SK-MEL-5 (cell line): ENCODE data around the gene KANSL1L. TPM values are rescaled to one million over a fixed set of nuclear protein-coding genes. Genes with fewer than 3 reads are reported as not detected.
"Not testable (repeated sequence)": the region's sequence is repeated elsewhere in the genome, so short reads cannot be mapped to it uniquely, and the experiment has no call there.

Experiments used
- DNase-seq: peaks from one replicate; pipeline ENCODE4 v3.0.0-alpha.2; 2016; ENCODE audit warnings: low read depth, low spot score
- in situ Hi-C: cut with HindIII; loops from 2 replicates; pipeline ENCODE4 v1.10.0; 2016; ENCODE audit warnings: low sequenced_read_pairs, high pct_unique_total_duplicates, low pct_unique_long_range_greater_than_20kb
- total RNA-seq: library from RNA; depleted of rRNA; stranded (reverse); fragments of >200 nt; shearing (Covaris generic); gene quantifications from 2 replicates; pipeline ENCODE4 v1.2.3, GENCODE V29; 2014

Gene KANSL1L
- total RNA-seq, 1 experiment from 2014 or later = 22.8 TPM

DNA sequence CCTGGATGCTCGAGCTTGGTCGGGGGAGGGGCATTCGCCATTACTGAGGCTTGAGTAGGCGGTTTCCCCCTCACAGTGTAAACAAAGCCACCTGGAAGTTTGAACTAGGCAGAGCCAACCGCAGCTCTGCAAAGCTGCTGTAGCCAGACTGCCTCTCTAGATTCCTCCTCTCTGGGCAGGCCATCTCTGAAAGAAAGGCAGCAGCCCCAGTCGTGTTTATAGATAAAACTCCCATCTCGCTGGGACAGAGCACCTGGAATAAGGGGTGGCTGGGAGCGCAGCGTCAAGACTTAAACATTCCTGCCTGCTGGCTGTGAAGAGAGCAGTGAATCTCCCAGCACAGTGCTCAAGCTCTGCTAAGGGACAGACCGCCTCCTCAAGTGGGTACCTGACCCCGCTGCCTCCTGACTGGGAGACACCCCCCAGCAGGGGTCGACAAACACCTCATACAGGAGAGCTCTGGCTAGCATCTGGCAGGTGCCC lies 10.4 kb upstream of the KANSL1L start:
- in situ Hi-C loops, DNase-seq: not testable (repeated sequence)

DNA sequence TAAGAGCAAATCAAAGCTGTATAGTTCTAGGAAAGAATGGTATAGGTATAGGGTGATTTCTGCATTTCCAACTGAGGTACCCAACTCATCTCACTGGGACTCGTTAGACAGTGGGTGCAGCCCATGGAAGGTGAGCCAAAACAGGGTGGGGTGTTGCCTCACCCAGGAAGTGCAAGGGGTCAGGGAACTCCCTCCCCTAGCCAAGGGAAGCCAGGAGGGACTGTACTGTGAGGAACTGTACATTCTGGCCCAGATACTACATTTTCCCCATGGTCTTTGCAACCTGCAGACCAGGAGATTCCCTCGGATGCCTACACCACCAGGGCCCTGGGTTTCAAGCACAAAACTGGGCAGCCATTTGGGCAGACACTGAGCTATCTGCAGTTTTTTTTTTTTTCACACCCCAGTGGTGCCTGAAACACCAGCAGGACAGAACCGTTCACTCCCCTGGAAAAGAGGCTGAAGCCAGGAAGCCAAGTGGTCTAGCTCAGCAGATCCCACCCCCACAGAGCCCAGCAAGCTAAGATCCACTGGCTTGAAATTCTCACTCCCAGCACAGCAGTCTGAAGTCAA lies 9.9 kb upstream of the KANSL1L start:
- in situ Hi-C loops, DNase-seq: not testable (repeated sequence)

DNA sequence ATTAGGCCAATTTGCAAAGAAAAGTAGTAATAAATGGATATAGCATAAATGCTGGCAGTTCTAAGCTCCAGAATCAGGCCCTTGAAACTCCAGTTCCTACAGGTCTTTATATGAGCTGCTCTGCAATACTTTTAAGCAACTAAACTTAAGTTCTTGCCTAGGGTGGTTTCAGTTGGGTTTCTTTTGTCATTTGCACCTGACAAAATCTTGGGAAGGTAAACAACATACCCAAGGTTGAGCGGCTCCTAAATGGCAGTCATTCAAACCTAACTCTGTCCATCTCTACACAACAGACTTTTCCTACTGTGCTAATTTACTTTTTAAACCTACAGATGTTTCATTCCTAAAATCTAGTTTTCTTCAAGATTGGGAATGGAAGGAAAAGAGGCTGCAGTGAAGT lies 9.3 kb upstream of the KANSL1L start:
- in situ Hi-C loops = no loop called here
- no peak for DNase-seq

DNA sequence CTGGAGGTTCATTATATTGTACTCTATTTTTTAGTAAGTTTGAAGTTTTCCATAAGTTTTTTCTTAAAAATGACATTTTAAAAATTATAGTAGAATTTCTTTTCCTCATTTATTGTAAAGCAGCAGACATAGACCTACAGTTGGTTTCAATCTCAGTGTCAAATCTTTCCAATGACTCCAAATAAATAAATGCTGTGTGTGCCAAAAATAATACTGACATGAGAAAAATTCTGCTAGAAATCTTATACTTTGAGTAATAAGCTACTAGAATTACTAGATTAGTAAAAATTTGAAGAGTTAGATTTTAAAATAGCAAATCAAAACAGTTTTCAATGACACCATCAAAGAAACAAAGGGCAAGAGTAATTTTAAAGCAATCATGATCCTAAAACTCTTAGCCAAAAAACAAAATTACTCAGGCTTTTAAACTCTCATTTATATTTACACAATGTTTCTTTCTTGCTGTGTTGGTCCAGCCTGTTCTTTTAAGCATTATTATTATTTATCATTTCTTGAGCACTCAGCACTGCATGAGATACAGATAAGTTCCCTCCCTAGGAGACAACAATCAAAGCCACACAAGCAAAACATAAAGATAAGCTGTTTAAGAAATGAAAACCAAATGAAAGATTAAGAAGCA lies 8.3 kb upstream of the KANSL1L start:
- no peak for DNase-seq
- in situ Hi-C loops = no loop called here

DNA sequence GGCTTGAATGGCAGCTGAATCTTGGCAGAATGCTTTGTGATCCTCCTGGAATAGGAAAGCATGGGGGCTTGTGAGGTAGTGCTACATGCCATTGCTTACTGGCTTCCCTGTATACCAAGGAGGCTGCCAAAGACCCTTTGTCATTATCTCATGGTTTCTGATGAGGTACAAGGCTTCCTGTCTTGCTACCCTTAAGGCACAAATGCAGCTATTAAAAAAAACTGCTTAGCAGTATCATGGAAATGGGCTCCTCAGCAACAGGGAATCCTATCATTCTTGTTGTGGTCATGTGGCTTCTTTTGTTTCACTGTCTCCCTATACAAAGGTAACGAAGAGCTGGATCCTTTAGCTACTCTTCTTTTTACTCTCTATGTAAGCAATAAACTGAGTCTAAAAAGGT lies 6.6 kb upstream of the KANSL1L start:
- in situ Hi-C loops = no loop called here
- DNase-seq = no peak

DNA sequence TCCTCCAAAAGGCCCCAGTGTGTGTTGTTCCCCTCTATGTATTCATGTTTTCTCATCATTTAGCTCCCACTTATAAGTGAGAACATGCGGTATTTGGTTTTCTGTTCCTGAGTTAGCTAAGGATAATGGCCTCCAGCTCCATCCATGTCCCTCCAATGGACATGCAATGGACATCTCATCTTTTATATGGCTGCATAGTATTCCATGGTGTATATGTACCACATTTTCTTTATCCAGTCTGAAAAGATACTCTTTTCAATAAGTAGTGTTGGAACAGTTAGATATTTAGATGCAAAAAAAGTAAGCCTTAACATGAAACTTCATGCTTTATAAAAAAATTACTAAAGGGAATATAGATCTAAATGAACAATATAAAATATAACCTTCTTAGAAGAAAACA lies 5.9 kb upstream of the KANSL1L start:
- in situ Hi-C loops, DNase-seq: not testable (repeated sequence)

DNA sequence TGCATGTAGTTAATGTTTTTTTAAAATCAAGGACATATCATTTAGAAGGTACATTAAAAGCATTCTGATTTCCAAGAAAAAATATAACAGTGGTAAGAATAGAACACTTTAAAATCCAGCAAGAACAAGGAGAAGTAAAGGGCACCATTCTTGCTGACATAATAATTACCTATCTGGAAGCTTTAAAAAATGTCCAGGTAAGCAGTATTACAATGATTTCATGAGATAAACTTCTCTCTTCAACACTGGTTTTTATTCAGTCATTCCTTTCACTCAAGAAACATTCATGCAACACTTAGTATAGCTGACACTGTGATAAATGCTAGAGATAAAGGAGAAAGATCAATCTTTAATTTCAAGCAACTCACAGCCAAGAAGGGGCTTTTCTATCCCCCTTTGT lies 2.9 kb upstream of the KANSL1L start:
- no peak for DNase-seq
- in situ Hi-C loops = no loop called here

DNA sequence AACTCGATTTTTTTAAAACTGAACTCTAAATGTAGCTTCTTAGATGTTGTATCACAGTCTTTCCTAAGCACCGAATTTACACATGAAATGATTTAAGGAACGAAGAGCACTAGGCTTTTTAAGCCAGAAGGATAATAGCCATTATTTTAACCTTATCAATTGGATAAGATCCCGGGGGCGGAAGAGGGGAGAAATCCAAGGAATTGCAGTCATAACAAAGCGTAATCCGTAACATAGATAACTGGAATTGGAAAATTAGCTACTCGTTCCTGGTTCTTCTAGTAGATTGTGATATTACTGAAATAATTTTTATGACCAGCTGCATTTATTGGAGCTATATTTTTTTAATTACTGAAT lies 988 bp upstream of the KANSL1L start:
- no peak for DNase-seq
- in situ Hi-C loops = no loop called here

DNA sequence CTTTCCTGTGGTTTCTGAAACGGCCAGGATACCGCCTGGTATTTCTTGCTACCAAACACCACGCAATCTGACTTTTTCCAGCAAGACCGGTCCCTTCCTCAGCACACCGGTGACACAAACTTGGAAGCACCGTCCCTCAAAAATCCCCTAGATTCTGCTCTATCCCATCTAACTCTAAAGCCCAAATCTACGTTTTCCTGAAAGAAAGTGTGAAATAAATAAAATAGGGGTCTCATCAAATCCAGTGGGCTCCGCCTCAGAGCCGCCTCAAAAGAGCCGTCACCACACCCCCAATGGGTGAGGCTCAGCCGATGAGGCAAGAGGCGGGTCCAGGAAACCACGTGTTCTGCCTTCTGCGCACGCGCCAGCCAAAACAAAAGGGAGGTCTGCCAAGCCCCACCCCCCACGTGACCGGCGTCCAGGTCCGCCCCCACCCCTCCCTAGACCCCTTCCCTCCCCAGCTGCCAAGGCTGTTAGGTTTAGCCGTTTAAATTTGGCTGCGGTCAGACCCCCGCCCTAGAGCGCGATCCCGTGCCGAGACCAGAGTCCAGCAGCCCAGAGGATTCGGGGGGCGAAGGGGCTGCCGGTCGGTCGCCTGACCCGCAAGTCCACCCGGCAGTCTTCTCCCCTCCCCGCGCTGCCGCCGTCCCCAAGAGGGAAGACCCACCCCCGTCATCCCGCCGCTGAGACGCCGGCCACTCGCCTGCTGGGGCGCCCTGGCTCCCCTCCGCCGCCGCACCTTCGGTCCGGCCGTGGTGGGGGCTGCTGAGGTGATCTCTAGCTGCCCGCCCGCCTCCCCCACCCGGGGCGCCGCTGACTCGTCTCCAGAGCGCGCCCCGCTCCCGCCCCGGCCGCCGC lies 534 bp downstream of the KANSL1L start:
- in situ Hi-C loops = no loop called here
- DNase-seq = peak; percentile 94

DNA sequence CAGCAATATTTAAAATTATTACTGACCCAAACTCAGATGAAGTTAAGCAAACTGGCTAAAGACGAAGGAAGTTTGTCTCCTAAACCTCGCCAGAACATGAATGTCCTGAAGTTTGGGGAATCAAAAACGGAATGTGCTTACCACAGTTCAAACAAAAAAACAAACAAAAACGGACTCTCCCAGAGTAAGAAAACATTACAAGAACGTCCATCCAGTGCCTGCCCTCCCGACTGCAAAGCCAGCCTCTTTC lies 1.1 kb downstream of the KANSL1L start:
- in situ Hi-C loops = no loop called here
- DNase-seq = no peak

DNA sequence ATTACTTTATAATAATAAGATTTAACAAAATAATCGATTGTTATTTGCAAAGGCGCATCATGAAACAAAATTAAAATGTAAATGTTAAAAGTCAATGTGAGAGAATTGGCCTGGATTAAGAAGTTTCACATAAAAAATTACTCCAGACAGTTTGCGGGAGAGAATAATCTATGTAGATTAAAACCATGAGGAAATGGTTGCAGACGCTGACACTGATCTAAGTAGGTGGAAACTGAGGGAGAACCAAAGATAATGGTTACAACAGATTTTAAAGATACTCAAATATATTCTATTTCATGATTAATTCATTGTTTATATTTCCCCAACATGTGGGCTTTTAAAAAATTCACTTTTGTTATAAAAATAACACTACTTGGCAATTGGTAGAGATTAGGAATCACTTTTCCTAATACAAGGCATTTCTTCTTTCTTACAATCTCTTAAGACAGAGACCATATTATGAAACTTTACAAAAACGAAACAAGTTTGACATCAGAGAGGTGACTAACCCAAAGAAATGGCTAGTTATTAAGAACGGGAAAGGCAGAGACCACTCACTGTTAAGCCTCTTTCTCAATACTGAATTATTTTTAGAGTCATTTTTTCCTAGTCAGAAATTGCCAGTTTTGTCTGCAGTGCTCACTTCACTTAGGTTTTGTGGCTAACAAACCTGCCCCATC lies 1.6 kb downstream of the KANSL1L start:
- DNase-seq = peak; percentile 70
- in situ Hi-C loops = no loop called here

DNA sequence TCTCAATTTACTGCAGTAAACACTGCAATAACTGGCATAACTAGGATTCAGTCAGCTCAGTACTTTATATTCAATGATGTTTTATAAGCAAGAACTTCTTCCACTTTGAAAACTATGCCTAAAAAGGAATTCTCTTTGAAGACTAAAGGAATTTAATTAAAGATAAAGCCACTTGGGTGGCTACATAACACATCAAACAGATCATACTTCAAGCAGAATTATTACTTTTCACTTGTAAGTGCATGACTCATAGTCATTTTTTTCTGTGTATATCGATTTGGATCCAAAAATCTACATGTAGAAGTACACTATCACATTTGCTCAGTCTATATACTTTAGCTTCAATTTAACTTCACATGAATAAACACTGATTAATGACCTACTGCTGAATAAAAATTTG lies 4.0 kb downstream of the KANSL1L start:
- no peak for DNase-seq
- in situ Hi-C loops = no loop called here

DNA sequence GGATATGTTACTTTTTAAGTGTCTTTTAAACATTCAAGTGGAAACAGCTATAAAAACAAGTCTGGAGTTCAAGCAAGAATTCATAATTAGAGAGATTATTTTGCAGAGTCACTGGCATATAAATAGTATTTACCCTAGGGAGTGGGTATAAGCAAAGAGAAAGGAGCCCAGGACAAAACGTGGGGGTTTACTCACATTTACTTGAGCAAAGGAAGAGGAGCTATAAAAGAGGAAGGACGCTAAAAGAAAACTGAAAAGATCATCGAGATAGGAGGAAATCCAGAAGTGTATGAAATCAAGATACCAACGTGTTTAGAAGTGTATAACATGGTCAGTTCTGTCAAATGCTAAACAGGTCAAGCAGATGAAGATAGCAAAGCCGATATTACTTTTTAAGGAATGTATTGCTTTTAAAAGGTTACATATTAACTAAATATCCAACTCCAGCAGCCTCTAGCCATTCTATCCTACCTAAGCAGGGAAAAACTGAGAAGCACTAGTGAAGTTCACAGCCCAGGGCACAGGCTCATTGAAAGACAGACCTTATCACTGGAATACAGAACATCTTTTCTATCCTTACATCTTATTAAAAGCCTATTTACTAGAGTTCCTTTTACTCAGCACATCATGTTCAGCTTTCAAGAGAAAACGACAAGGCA lies 8.6 kb downstream of the KANSL1L start:
- in situ Hi-C loops = no loop called here
- DNase-seq = no peak

DNA sequence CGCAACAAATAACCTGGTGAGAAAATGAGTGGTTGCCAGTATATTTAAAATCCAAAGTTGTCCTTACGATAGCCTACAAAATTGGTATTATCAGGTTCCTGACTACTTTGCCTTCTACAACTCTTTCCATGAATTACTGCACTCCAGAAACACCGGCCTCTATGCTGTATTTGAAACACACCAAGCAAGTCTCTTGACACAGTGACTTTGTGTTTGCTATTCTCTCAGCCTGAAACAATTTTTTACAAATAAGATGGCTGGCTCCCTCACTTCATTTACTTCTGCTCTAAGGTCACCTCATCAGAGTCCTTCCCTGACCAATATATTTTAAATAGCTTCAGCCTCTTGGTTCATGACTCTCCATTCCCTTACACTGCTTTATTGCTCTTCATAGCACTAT lies 12.2 kb downstream of the KANSL1L start:
- DNase-seq = no peak
- in situ Hi-C loops = no loop called here

DNA sequence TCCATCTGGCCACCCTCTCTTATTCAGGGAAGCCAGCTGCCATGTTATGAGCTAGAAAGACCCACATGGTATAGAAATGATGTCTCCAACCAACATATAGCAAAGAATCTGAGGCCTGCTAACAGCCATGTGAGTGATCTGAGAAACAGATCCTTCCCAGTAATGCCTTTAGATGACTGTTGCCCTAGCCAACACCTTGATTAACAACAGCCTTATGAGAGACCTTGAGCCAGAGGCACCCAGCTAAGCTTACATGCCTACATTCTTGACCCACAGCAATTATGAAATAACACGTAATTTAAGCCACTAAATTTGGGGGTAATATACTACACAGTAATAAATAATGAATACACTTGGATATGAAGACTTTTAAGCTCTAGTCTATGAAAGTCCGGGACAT lies 13.0 kb downstream of the KANSL1L start:
- no peak for DNase-seq
- in situ Hi-C loops = no loop called here

DNA sequence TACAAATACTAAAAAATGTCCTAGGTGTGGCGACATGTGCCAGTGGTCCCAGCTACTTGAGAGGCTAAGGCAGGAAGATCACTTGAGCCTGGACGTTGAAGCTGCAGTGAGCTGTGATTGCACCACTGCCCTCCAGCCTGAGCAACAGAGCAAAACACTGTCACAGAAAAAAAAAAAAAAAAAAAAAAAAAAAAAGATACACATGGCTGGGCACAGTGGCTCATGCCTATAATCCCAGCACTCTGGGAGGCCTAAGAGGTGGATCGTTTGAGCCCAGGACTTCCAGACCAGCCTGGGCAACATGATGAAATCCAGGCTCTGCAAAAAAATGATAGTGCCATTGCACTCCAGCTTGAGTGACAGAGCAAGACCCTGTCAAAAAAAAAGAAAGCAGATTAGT lies 13.7 kb downstream of the KANSL1L start:
- DNase-seq = no peak
- in situ Hi-C loops = no loop called here

DNA sequence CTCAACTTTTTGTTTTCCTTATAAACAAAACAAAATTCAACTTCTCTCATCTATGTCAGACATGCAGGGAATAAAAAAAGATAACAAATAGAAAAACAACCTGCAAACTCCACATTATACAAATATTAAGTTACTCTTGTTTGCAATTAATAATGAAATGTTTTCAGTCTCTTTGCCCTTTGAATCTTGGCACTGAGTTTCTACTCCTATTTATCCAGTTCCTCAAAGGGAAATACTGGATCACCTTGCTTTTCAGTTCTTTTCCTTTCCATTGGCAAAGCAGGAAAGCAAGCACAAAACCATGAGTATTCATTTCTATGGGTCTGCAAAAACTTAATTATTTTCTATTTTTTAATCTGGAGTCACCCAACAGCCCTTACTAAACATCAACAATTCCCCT lies 23.6 kb downstream of the KANSL1L start:
- in situ Hi-C loops = no loop called here
- DNase-seq = no peak

DNA sequence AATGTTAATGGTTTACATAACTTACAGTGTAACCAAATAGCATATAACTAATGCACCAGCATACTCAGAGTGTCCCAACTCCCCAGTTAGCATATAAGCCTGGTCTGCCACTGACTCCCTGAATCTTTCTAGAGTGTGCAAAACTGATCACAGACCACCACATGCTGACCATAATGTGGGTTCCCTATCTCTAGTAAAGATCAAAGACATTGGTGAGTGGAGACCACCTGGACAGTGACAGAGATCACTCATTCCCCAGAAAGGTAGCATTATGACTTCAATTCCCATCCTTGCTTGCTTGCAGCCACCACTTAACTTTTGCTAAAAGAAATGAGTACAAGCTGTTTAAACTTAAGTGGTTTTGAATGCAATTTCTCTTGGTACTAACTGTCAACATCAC lies 39.0 kb downstream of the KANSL1L start:
- in situ Hi-C loops = no loop called here

More for the DNA sequence above, 39.0 kb downstream of the KANSL1L start:
- DNase-seq = no peak
